Panc1 (cell line): Measurements from ENCODE around the gene FRY. TPM values are rescaled to one million over a fixed set of nuclear protein-coding genes. Genes with fewer than 3 reads are reported as not detected.
A peak's percentile ranks its signal among the peaks of the same experiment; 100 is the strongest.

Experiments used
- ATAC-seq: fragments of 200-7000 bp; cut with Tn5 transposase; 2 replicates; pipeline ENCODE4 v1.9.1; 2020; ENCODE audit warnings: mild to moderate bottlenecking, moderate library complexity
- BruUV-seq: library from RNA; stranded (reverse); fragments of 400-500 nt; replicated peaks from 2 replicates; lab custom pipeline; 2021; lab: Mats Ljungman, UMichigan
- CTCF ChIA-PET: fragments of 300-600 bp; sonication (Branson Sonifier 250); formaldehyde crosslinking; loops from one replicate; lab custom pipeline; 2022; ENCODE audit warnings: antibody characterized with exemption; lab: Charles Lee
- POLR2A ChIA-PET: fragments of 300-600 bp; sonication (Branson Sonifier 250); formaldehyde crosslinking; loops from one replicate; lab custom pipeline; 2022; ENCODE audit warnings: antibody characterized with exemption; lab: Charles Lee
- DNase-seq: peaks from one replicate; pipeline ENCODE4 v3.0.0-alpha.2; 2010; ENCODE audit warnings: low read depth, low spot score
- H3K27ac ChIP-seq: 2 replicates; pipeline ENCODE4 v1.5.1; 2011; ENCODE audit warnings: mild to moderate bottlenecking, low read length, inconsistent platforms
- H3K27me3 ChIP-seq: fragments of 200-500 bp; sonication (Bioruptor generic); 2 replicates; pipeline ENCODE4 v1.6.0; 2014; ENCODE audit warnings: low read length, inconsistent platforms; ENCODE audit not compliant: control insufficient read depth, insufficient read depth
- H3K36me3 ChIP-seq: fragments of 200-500 bp; sonication (Bioruptor generic); 2 replicates; pipeline ENCODE4 v1.5.1; 2014; ENCODE audit warnings: inconsistent platforms, mild to moderate bottlenecking, low read length, moderate library complexity; ENCODE audit not compliant: control insufficient read depth, insufficient read depth
- H3K4me1 ChIP-seq: 2 replicates; pipeline ENCODE4 v1.5.1; 2011; ENCODE audit warnings: inconsistent platforms, mild to moderate bottlenecking, low read length, moderate library complexity; ENCODE audit not compliant: control insufficient read depth, insufficient read depth
- H3K4me3 ChIP-seq, 2 experiments: 2 replicates each; pipeline ENCODE4 v1.5.1; 2011 to 2012; ENCODE audit warnings: low read depth in 2 of 2, low read length in 2 of 2, mild to moderate bottlenecking in 2 of 2, inconsistent platforms in 1 of 2, moderate library complexity in 1 of 2
- H3K9me3 ChIP-seq: fragments of 200-500 bp; sonication (Bioruptor generic); 2 replicates; pipeline ENCODE4 v1.5.1; 2014; ENCODE audit warnings: low read depth, mild to moderate bottlenecking, inconsistent platforms, low read length, moderate library complexity; ENCODE audit not compliant: control insufficient read depth, insufficient read depth
- CTCF ChIP-seq: fragments of 450-650 bp; IDR thresholded peaks from 2 replicates; pipeline ENCODE4 v1.5.1; 2017; ENCODE audit warnings: mild to moderate bottlenecking
- POLR2AphosphoS5 ChIP-seq: IDR thresholded peaks from 2 replicates; pipeline ENCODE4 v1.6.1; 2012; ENCODE audit warnings: mild to moderate bottlenecking, low read depth, low read length, moderate library complexity
- REST ChIP-seq, 2 experiments: IDR thresholded peaks; 2 replicates each; pipeline ENCODE4 v1.6.1; 2011 to 2012; ENCODE audit warnings: low read depth in 2 of 2, control low read depth in 1 of 2, low read length in 1 of 2, mild to moderate bottlenecking in 1 of 2, moderate library complexity in 1 of 2; ENCODE audit not compliant: insufficient read depth in 1 of 2
- SIN3A ChIP-seq: IDR thresholded peaks from 2 replicates; pipeline ENCODE4 v1.6.1; 2012; ENCODE audit warnings: low read depth, mild to moderate bottlenecking, low read length, moderate library complexity, borderline replicate concordance; ENCODE audit not compliant: insufficient read depth
- TCF7L2 ChIP-seq: IDR thresholded peaks from 2 replicates; pipeline ENCODE4 v1.6.1; 2011; ENCODE audit warnings: mild to moderate bottlenecking, low read depth, low read length, inconsistent platforms
- in situ Hi-C: cut with HindIII; loops from 2 replicates; pipeline ENCODE4 v1.10.0; 2016; ENCODE audit warnings: low sequenced_read_pairs, low pct_unique_long_range_greater_than_20kb
- intact Hi-C: fragments of 100-400 bp; cut with micrococcal nuclease; formaldehyde crosslinking; loops from one replicate; pipeline ENCODE4 v1.10.0; 2022; ENCODE audit not compliant: unreplicated experiment
- total RNA-seq: library from RNA; stranded (reverse); gene quantifications from one replicate; pipeline ENCODE4 v1.2.1, GENCODE V29; 2021; ENCODE audit not compliant: unreplicated experiment

FRY gene
- total RNA-seq, 1 experiment from 2014 or later: 0.18 TPM

GRCh38 chr13:32267836-32268439 is 236.4 kb downstream of the FRY start:
- CTCF ChIA-PET: no interaction called here
- no peak for ATAC-seq
- BruUV-seq: no TSS peak
- no peak overlapping the region for H3K27ac ChIP-seq
- DNase-seq: peak; percentile 42
- in situ Hi-C loops: no loop called here
- H3K4me1 ChIP-seq: no peaks in the 10 kb centered on the region
- H3K4me3 ChIP-seq: no peak overlapping the region
- H3K27me3 ChIP-seq: no peaks in the 10 kb centered on the region
- POLR2A ChIA-PET: no interaction called here
- no peak for TF ChIP-seq SIN3A
- peak; percentile 48 for TF ChIP-seq CTCF
- no peaks in the 10 kb centered on the region for H3K9me3 ChIP-seq
- no peaks in the 10 kb centered on the region for H3K36me3 ChIP-seq
- intact Hi-C loops: no loop called here

GRCh38 chr13:32272021-32272683 is 240.6 kb downstream of the FRY start:
- ATAC-seq (no peak), DNase-seq (no peak)
- no peak overlapping the region for H3K4me3 ChIP-seq
- no peaks in the 10 kb centered on the region for H3K36me3 ChIP-seq
- no peak overlapping the region for H3K27ac ChIP-seq
- ChIA-PET CTCF (no interaction called here), POLR2A (no interaction called here)
- TF ChIP-seq POLR2AphosphoS5 (no peak), SIN3A (no peak), CTCF (no peak), TCF7L2 (no peak), REST (IDR thresholded peaks at IDR 0.05; ENCODE audit: insufficient read depth in 1 of 2, low read depth in 2 of 2, low read length in 1 of 2) (no peak)
- BruUV-seq: no TSS peak
- in situ Hi-C loops: no loop called here
- no peaks in the 10 kb centered on the region for H3K4me1 ChIP-seq
- intact Hi-C loops: no loop called here
- no peaks in the 10 kb centered on the region for H3K27me3 ChIP-seq
- no peaks in the 10 kb centered on the region for H3K9me3 ChIP-seq
